ENCODE data around the gene TXN2.
"Not testable (repeated sequence)": the region's sequence is repeated elsewhere in the genome, so short reads cannot be mapped to it uniquely, and the experiment has no call there.

TXN2 gene

DNA sequence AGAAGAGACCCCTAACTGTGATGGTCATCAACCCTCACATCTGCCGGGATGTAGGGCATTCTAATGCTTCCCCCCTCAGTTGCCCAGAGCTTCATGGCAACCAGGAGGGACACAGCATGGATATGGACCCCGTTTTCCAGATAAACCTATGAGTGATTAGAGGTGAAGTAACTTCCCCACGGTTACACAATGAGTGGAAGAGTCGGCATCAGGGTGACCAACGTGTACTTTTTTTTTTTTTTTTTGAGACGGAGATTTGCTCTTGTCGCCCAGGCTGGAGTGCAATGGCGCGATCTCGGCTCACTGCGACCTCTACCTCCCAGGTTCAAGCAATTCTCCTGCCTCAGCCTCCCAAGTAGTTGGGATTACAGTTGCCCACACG lies 25.0 kb downstream of the TXN2 start:
- TF ChIP-seq, protein P1, sequence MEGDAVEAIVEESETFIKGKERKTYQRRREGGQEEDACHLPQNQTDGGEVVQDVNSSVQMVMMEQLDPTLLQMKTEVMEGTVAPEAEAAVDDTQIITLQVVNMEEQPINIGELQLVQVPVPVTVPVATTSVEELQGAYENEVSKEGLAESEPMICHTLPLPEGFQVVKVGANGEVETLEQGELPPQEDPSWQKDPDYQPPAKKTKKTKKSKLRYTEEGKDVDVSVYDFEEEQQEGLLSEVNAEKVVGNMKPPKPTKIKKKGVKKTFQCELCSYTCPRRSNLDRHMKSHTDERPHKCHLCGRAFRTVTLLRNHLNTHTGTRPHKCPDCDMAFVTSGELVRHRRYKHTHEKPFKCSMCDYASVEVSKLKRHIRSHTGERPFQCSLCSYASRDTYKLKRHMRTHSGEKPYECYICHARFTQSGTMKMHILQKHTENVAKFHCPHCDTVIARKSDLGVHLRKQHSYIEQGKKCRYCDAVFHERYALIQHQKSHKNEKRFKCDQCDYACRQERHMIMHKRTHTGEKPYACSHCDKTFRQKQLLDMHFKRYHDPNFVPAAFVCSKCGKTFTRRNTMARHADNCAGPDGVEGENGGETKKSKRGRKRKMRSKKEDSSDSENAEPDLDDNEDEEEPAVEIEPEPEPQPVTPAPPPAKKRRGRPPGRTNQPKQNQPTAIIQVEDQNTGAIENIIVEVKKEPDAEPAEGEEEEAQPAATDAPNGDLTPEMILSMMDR (IDR thresholded peaks at IDR 0.05; ENCODE audit: borderline replicate concordance, control extremely low read depth, extremely low read depth, insufficient read depth, missing control alignments), result no peak

DNA sequence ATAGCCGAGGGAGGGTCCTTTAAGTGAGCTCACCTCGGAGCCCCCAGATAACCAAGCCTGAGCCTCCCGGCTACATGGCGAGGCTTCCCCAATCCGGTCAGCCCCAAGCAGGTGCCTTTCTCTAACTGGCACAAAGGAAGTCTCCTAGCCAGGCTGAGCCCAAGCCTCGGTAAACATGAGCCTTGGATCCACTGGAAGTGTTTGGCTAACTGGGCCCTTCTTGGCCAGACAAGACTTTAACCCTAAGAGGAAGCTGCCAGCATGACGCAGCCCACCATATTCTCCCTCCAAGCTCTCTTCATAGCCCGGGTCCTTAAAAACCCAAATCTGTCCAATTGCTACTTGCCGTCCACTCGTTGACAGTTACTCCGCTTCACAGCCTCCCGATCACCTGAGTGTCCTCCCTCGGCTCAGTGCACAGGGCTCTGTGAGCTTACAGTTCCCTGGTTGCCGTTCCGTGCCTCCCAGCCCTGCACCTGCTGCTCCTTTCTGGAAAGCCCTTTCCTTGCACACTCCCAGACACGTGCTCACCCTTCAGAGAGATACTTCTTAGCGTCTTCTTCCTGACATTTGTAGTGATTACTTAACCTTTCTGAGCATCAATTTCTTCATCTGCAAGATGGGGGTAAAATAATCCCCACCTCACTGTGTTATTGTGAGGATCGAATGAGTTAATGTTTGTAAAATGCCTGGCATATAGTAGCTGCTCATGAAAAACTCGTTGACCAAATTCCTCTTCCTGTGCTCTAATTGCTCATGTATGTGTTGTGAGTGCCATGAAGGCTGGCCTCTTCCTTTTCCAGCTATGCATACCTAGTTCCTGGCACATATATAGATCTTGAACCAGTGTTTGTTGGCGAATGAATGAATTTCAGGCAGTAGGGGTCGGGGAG lies 25.6 kb downstream of the TXN2 start:
- in situ Hi-C loops (cut with MboI; ENCODE audit: low sequenced_read_pairs, unreplicated experiment), result no loop called here
- no peak for DNase-seq (ENCODE audit: low spot score)
- TF ChIP-seq, protein P1 (IDR thresholded peaks at IDR 0.05; ENCODE audit: borderline replicate concordance, control extremely low read depth, extremely low read depth, insufficient read depth, missing control alignments), result no peak

More for the DNA sequence above, 25.0 kb downstream of the TXN2 start:
- no peak for DNase-seq (ENCODE audit: low spot score)
- in situ Hi-C loops (cut with MboI; ENCODE audit: low sequenced_read_pairs, unreplicated experiment), result no loop called here

DNA sequence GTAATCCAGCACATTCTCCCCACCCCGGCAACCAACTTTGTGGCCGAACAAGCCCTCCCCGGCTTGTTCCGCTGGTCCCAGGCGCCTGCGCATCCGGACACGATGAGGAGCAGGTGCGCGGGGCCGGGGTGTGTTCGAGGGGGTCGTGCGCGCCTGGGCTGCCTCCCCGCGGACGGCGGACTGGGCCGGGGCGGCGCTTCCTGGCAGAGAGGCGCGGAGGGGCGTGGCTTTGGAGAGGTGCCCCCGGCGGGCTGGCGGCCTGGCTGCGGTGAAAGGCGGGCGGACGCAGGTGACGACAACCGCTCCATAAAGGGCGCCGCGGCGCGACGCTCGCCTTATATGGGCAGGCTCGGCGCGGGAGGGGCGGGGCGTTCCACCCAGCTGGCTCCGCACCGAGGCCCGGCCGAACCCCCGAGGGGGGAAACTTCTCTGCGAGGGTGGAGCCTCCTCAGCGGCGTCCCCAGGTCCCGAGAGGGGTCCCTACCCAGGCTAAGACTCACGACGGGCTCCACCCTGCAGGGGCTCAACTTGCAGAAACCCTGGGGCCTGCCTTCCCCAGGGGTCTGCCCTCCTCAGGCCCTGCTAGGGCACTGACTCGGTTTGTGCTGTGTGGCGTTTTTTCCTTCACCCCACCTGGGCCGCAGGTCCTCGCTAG lies 26.4 kb downstream of the TXN2 start:
- peak; percentile 93 for DNase-seq (ENCODE audit: low spot score)
- in situ Hi-C loops (cut with MboI; ENCODE audit: low sequenced_read_pairs, unreplicated experiment), result no loop called here
- TF ChIP-seq, protein P1 (IDR thresholded peaks at IDR 0.05; ENCODE audit: borderline replicate concordance, control extremely low read depth, extremely low read depth, insufficient read depth, missing control alignments), result no peak

DNA sequence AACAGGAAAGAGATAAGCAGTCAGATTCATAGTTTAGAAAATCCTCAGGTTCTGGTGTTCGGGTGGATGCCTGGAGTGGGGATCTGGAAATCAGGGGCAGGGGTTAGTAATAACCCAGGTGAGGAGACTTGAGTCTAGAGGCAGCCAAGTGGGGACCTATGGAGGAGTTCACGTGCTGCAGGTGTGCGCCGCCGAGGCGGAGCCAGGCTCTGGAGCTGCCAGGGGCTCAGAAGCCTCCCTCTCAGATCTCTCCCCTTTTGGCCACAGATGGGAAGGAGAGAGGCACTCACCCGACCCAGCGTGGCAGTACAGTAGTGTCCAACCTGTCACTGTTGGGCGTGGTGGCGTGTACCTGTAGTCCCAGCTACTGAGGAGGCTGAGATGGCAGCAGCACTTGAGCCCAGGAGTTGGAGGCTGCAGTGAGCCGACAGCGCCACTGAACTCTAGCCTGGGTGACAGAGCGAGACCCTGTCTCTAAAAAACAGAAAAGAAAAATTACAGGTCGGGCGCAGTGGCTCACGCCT lies 27.5 kb downstream of the TXN2 start:
- DNase-seq (ENCODE audit: low spot score), result no peak
- in situ Hi-C loops (cut with MboI; ENCODE audit: low sequenced_read_pairs, unreplicated experiment), result no loop called here
- TF ChIP-seq, protein P1 (IDR thresholded peaks at IDR 0.05; ENCODE audit: borderline replicate concordance, control extremely low read depth, extremely low read depth, insufficient read depth, missing control alignments), result no peak

DNA sequence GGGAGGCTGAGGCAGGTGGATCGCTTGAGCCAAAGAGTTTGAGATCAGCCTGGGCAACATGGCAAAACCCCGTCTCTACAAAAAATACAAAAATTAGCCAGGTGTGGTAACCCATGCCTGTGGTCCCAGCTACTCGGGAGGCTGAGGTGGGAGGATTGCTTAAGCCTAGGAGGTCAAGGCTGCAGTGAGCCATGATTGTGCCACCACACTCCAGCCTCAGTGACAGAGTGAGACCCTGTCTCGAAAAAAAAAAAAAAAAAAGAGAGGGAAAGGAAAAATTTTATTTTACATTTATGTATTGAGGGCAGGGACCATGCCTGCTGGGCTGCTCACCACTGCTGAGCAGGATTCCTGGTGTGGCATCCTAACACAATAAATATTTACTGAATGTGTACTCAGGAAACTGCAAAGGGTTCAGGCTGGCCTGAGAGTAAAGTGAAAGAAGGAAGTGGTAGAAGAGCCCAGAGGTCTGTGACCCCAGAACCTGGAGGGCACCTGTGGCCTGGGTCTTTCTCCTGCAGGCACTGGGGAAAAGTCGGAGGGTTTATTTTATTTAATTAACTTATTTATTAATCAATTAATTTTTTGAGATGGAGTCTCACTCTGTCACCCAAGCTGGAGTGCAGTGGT lies 28.3 kb downstream of the TXN2 start:
- in situ Hi-C loops (cut with MboI; ENCODE audit: low sequenced_read_pairs, unreplicated experiment), result not testable (repeated sequence)

DNA sequence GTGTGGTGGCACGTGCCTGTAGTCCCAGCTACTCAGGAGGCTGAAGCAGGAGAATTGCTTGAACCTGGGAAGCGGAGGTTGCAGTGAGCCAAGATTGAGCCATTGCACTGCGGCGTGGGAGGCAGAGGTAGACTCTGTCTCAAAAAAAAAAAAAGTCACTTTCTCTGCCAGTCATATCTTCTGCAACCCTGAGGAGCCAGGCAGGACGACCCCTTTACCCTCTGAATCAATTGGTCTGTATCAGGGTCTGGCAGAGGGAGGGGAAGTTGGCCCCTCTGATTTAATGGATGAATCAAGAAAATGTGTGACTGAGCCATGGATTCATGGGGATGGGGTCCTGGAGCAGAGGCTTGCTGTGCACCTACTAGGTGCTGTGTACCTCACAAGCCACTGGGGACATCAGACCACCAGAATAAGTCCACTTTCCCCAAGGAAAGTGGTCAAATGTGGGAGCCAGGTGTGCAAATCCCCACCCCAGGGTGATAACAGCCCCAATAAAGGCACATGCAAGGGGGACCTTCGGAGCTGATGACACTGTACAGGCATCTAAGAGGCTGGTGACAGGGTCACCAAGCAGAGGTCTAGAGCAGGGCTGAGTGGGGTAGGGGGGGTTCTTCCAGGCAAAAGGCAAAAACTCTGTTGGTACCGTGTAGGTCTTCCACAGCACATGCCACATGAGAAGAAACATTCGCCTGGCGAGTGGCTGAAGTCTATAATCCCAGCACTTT lies 29.0 kb downstream of the TXN2 start:
- in situ Hi-C loops (cut with MboI; ENCODE audit: low sequenced_read_pairs, unreplicated experiment), result no loop called here
- TF ChIP-seq, protein P1 (IDR thresholded peaks at IDR 0.05; ENCODE audit: borderline replicate concordance, control extremely low read depth, extremely low read depth, insufficient read depth, missing control alignments), result no peak
- DNase-seq (ENCODE audit: low spot score), result no peak

More for the DNA sequence above, 28.3 kb downstream of the TXN2 start:
- DNase-seq (ENCODE audit: low spot score), result not testable (repeated sequence)

DNA sequence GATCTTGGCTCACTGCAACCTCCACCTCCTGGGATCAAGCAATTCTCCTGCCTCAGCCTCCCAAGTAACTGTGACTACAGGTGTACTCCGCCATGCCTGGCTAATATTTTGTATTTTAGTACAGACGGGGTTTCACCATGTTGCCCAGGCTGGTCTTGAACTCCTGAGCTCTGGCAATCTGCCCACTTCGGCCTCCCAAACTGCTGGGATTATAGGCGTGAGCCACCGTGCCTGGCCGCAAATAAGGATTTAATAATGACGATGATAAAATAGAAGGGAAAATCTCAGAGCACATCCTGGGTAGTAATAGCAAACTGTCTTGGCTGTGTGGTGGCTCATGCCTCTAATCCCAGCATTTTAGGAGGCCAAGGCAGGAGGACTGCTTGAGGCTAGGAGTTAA lies 30.5 kb downstream of the TXN2 start:
- in situ Hi-C loops (cut with MboI; ENCODE audit: low sequenced_read_pairs, unreplicated experiment); DNase-seq (ENCODE audit: low spot score): not testable (repeated sequence)
